CD4-positive, alpha-beta T cell (primary cell): ENCODE data around the gene RPS13. TPM values are rescaled to one million over a fixed set of nuclear protein-coding genes. Genes with fewer than 3 reads are reported as not detected.
"Not testable (repeated sequence)": the region's sequence is repeated elsewhere in the genome, so short reads cannot be mapped to it uniquely, and the experiment has no call there.

Source experiments
- ATAC-seq: fragments of 200-7000 bp; cut with Tn5 transposase; one replicate; pipeline ENCODE4 v1.10.0; 2022; ENCODE audit warnings: mild to moderate bottlenecking; ENCODE audit not compliant: poor library complexity
- CTCF ChIA-PET: fragments of 350-600 bp; sonication (Branson Sonifier 250); formaldehyde crosslinking; loops from one replicate; lab custom pipeline; 2021; ENCODE audit warnings: antibody characterized with exemption, inconsistent platforms; lab: Charles Lee
- POLR2A ChIA-PET: fragments of 350-600 bp; sonication (Branson Sonifier 250); formaldehyde crosslinking; loops from one replicate; lab custom pipeline; 2021; ENCODE audit warnings: antibody characterized with exemption, inconsistent platforms; lab: Charles Lee
- DNase-seq, 14 experiments: peaks; one replicate each; pipeline ENCODE4 v3.0.0-alpha.2; 2013 to 2020; ENCODE audit warnings: mixed read lengths in 2 of 14
- H3K27ac ChIP-seq, 2 donors: one replicate each; pipeline versions ENCODE4 v1.5.1 to v1.7.0; 2013; ENCODE audit warnings: low read length in 2 of 2, low read depth in 1 of 2, mild to moderate bottlenecking in 1 of 2
- H3K27me3 ChIP-seq, 2 experiments: 1 replicate in 1 of 2; 2 replicates in 1 of 2; pipeline versions ENCODE4 v1.6.1 to v1.7.0; 2013; ENCODE audit warnings: low read length in 2 of 2, control low read depth in 1 of 2, mild to moderate bottlenecking in 1 of 2, moderate library complexity in 1 of 2; ENCODE audit not compliant: insufficient read depth in 2 of 2, control insufficient read depth in 1 of 2
- H3K36me3 ChIP-seq: one replicate; pipeline ENCODE4 v1.6.1; 2013; ENCODE audit warnings: low read length, control low read depth; ENCODE audit not compliant: insufficient read depth
- H3K4me1 ChIP-seq: one replicate; pipeline ENCODE4 v1.6.1; 2013; ENCODE audit warnings: low read length, control low read depth; ENCODE audit not compliant: insufficient read depth
- H3K4me3 ChIP-seq: one replicate; pipeline ENCODE4 v1.5.1; 2013; ENCODE audit warnings: mild to moderate bottlenecking, low read length, moderate library complexity
- H3K9me3 ChIP-seq, 2 experiments: 1 replicate in 1 of 2; 2 replicates in 1 of 2; pipeline versions ENCODE4 v1.6.1 to v1.7.0; 2013; ENCODE audit warnings: low read length in 2 of 2, mild to moderate bottlenecking in 2 of 2, control low read depth in 1 of 2, moderate library complexity in 1 of 2; ENCODE audit not compliant: control insufficient read depth in 1 of 2, insufficient read depth in 1 of 2
- H3K27ac Mint-ChIP-seq: one replicate; pipeline ENCODE4 v1.8.0; 2020; ENCODE audit warnings: mixed read lengths
- H3K27me3 Mint-ChIP-seq: one replicate; pipeline ENCODE4 v1.8.0; 2021; ENCODE audit warnings: mixed read lengths
- H3K36me3 Mint-ChIP-seq: one replicate; pipeline ENCODE4 v1.8.0; 2021; ENCODE audit warnings: low read depth, mixed read lengths
- H3K4me1 Mint-ChIP-seq: one replicate; pipeline ENCODE4 v1.8.0; 2021; ENCODE audit warnings: low read depth, mixed read lengths
- H3K4me3 Mint-ChIP-seq: one replicate; pipeline ENCODE4 v1.8.0; 2020; ENCODE audit warnings: mild to moderate bottlenecking, mixed read lengths
- H3K9me3 Mint-ChIP-seq: one replicate; pipeline ENCODE4 v1.8.0; 2020; ENCODE audit warnings: mixed read lengths
- intact Hi-C, 2 experiments: fragments of 100-400 bp; cut with DNase I in 1 of 2; cut with micrococcal nuclease in 1 of 2; formaldehyde crosslinking; loops; one replicate each; pipeline versions ENCODE4 v1.15.1 to v1.9.0; 2023 to 2025; cut with DNase I, micrococcal nuclease
- total RNA-seq, 174 experiments: library from RNA in 2 of 174; stranded (reverse) in 2 of 174; gene quantifications; one replicate each; pipeline ENCODE4 v1.2.3 and lab custom pipeline; 2021 to 2026
- TF ChIP-seq, protein P1 (sequence below): fragments of 200-600 bp; IDR thresholded peaks from one replicate; pipeline ENCODE4 v1.8.0; 2022; ENCODE audit warnings: antibody characterized with exemption, mild to moderate bottlenecking

The RPS13 gene
- total RNA-seq, 2 experiments from 2014 or later, result 2,215 to 2,217 TPM

DNA sequence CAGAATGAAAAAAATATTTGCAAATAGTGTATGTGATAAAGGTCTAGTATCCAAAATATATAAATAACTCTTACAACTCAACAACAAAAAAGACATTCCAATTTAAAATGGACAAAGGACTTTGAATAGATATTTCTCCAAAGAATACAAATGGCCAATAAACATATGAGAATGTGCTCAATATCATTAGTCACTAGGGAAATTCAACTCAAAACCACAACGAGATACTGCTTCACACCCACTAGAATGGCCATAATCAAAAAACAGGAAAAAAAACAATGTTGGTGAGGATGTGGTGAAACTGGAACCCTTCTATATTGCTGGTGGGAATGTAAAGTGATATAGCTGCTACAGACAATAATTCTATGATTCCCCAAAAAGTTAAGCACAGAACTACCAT lies 38.6 kb upstream of the RPS13 start:
- DNase-seq (peak in 1 of 14 experiments; percentile 6), ATAC-seq (no peak)
- intact Hi-C loops, result no loop called here
- Mint-ChIP-seq H3K27me3 (no peaks in the 10 kb centered on the region), H3K27ac (no peak overlapping the region), H3K4me1 (no peaks in the 10 kb centered on the region), H3K9me3 (no peaks in the 10 kb centered on the region), H3K36me3 (peaks cover 59% of the 10 kb centered on the region), H3K4me3 (no peak overlapping the region)
- H3K27me3 ChIP-seq, result no peaks in the 10 kb centered on the region
- TF ChIP-seq, protein P1, sequence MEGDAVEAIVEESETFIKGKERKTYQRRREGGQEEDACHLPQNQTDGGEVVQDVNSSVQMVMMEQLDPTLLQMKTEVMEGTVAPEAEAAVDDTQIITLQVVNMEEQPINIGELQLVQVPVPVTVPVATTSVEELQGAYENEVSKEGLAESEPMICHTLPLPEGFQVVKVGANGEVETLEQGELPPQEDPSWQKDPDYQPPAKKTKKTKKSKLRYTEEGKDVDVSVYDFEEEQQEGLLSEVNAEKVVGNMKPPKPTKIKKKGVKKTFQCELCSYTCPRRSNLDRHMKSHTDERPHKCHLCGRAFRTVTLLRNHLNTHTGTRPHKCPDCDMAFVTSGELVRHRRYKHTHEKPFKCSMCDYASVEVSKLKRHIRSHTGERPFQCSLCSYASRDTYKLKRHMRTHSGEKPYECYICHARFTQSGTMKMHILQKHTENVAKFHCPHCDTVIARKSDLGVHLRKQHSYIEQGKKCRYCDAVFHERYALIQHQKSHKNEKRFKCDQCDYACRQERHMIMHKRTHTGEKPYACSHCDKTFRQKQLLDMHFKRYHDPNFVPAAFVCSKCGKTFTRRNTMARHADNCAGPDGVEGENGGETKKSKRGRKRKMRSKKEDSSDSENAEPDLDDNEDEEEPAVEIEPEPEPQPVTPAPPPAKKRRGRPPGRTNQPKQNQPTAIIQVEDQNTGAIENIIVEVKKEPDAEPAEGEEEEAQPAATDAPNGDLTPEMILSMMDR, result no peak
- peaks cover 30% of the 10 kb centered on the region for H3K36me3 ChIP-seq
- H3K9me3 ChIP-seq, result no peaks in the 10 kb centered on the region
- ChIA-PET CTCF (no interaction called here), POLR2A (no interaction called here)
- H3K4me3 ChIP-seq, result no peak overlapping the region
- no peaks in the 10 kb centered on the region for H3K4me1 ChIP-seq
- no peak overlapping the region for H3K27ac ChIP-seq

DNA sequence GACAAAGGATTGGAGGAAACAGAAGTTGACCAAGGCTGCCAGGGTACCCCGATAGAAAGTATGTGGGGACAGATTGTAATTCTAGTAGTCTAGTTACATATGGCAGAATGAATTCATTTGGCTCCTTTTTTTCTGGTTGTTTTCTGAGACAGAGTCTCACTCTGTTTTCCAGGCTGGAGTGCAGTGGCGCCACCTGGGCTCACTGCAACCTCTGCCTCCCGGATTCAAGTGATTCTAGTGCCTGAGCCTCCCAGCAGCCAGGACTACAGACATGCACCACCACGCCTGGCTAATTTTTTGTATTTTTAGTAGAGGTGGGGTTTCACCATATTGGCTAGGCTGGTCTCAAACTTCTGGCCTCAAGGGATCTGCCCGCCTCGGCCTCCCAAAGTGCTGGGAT lies 30.3 kb upstream of the RPS13 start:
- intact Hi-C loops, result not testable (repeated sequence)
- peaks cover 47% of the 10 kb centered on the region for H3K36me3 ChIP-seq

DNA sequence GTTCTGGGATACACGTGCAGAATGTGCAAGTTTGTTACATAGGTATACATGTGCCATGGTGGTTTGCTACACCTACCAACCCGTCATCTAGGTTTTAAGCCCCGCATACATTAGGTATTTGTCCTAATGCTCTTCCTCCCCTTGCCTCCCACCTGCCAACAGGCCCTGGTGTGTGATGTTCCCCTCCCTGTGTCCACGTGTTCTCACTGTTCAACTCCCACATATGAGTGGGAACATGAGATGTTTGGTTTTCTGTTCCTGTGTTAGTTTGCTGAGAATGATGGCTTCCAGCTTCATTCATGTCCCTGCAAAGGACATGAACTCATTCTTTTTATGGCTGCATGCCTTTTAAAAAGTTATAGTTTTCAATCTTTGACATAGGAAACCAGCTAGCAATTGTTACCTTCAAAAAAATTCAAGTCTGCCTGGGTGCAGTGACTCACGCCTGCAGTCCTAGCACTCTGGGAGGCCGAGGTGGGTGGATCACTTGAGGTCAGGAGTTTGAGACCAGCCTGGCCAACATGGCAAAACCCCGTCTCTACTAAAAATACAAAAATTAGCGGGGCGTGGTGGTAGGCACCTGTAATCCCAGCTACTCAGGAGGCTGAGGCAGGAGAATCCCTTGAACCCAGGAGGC lies 28.1 kb upstream of the RPS13 start:
- H3K4me1 Mint-ChIP-seq, H3K27me3 ChIP-seq, H3K4me1 ChIP-seq, H3K4me3 Mint-ChIP-seq, POLR2A ChIA-PET, H3K27ac ChIP-seq, intact Hi-C loops, H3K27me3 Mint-ChIP-seq, DNase-seq, H3K9me3 Mint-ChIP-seq, H3K4me3 ChIP-seq, H3K9me3 ChIP-seq, H3K27ac Mint-ChIP-seq, CTCF ChIA-PET, ATAC-seq: not testable (repeated sequence)
- H3K36me3 ChIP-seq, result peaks cover 41% of the 10 kb centered on the region
- peaks cover 54% of the 10 kb centered on the region for H3K36me3 Mint-ChIP-seq

More for the DNA sequence above, 30.3 kb upstream of the RPS13 start:
- H3K4me1 ChIP-seq, H3K27me3 ChIP-seq, ATAC-seq, H3K4me3 ChIP-seq, H3K9me3 Mint-ChIP-seq, H3K27ac Mint-ChIP-seq, DNase-seq, H3K4me1 Mint-ChIP-seq, CTCF ChIA-PET, H3K4me3 Mint-ChIP-seq, H3K27ac ChIP-seq, H3K27me3 Mint-ChIP-seq, H3K9me3 ChIP-seq: not testable (repeated sequence)
- POLR2A ChIA-PET, result interaction anchor here (1.1 kb wide), 1 partner anchor 30 kb away, joined by 4 read pairs; the partner anchor contains the start of gene RPS13
- H3K36me3 Mint-ChIP-seq, result peaks cover 53% of the 10 kb centered on the region

DNA sequence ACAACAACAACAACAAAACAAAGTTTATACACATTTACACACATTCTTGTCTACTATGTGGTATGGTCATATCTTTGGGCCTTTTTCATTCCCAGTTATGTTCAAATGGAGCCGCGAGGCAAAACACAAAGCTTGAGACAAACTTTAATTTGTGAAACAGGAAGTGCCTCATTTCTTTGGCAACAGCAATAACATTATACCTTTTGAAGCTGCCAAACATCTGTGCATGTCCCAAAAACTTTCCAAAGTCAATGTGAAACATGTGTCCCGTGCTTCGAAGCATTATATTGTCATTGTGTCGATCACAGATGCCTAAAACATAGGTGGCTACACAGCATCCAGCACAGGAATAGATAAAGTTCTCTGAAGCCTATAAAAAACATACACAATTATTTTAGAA lies 25.0 kb upstream of the RPS13 start:
- no peak for ATAC-seq
- peaks cover 37% of the 10 kb centered on the region for H3K36me3 ChIP-seq

More for the DNA sequence above, 25.0 kb upstream of the RPS13 start:
- Mint-ChIP-seq H3K9me3 (no peaks in the 10 kb centered on the region), H3K4me3 (no peak overlapping the region), H3K4me1 (no peaks in the 10 kb centered on the region), H3K36me3 (peaks cover 65% of the 10 kb centered on the region), H3K27me3 (no peaks in the 10 kb centered on the region), H3K27ac (no peak overlapping the region)
- Histone ChIP-seq H3K27me3 (no peaks in the 10 kb centered on the region), H3K4me3 (no peak overlapping the region), H3K9me3 (no peaks in the 10 kb centered on the region), H3K27ac (no peak overlapping the region), H3K4me1 (no peaks in the 10 kb centered on the region)
- CTCF ChIA-PET, result no interaction called here
- POLR2A ChIA-PET, result no interaction called here
- DNase-seq, result no peak
- intact Hi-C loops, result no loop called here
- TF ChIP-seq, protein P1, result no peak
